ENCODE data around the gene CALD1.

- TF ChIP-seq CTCF (IDR thresholded peaks at IDR 0.05) = no peak
- no peak for TF ChIP-seq STAT6 (CRISPR knock-in tag; conservative IDR thresholded peaks at IDR 0.05; ENCODE audit: low read depth)
- TF ChIP-seq TEAD4 (CRISPR knock-in tag; IDR thresholded peaks at IDR 0.05) = no peak
- no peak for TF ChIP-seq MXD4 (CRISPR knock-in tag; IDR thresholded peaks at IDR 0.05; ENCODE audit: borderline replicate concordance)
- TF ChIP-seq FOXP1 (CRISPR knock-in tag; IDR thresholded peaks at IDR 0.05; ENCODE audit: borderline replicate concordance) = no peak
- no peak for TF ChIP-seq TP53 (CRISPR knock-in tag; IDR thresholded peaks at IDR 0.05)
- no peak for TF ChIP-seq JUN (CRISPR knock-in tag; IDR thresholded peaks at IDR 0.05)
- no peak for TF ChIP-seq E2F5 (CRISPR knock-in tag; IDR thresholded peaks at IDR 0.05)
- no peak for TF ChIP-seq SMAD3 (CRISPR knock-in tag; IDR thresholded peaks at IDR 0.05; ENCODE audit: borderline replicate concordance)
- TF ChIP-seq E2F4 (CRISPR knock-in tag; IDR thresholded peaks at IDR 0.05; ENCODE audit: borderline replicate concordance, low read depth) = no peak
- no peak for TF ChIP-seq IRF2 (CRISPR knock-in tag; IDR thresholded peaks at IDR 0.05; ENCODE audit: borderline replicate concordance, low read depth)
- no peak for TF ChIP-seq GABPB1 (CRISPR knock-in tag; IDR thresholded peaks at IDR 0.05)
- no peak for TF ChIP-seq SMAD4 (CRISPR knock-in tag; IDR thresholded peaks at IDR 0.05)
- TF ChIP-seq ATF2 (CRISPR knock-in tag; IDR thresholded peaks at IDR 0.05; ENCODE audit: borderline replicate concordance, low read depth) = no peak
Observed at GRCh38 chr7:134870156-134870555, 90.7 kb downstream of the CALD1 start.

Measured in WTC11 (cell line).